NCI-H1436 treated with DMSO at 0.1 percent for 48 hours (cell line): ENCODE measurements around the gene CACNB2.
"Not testable (repeated sequence)": the region's sequence is repeated elsewhere in the genome, so short reads cannot be mapped to it uniquely, and the experiment has no call there.

ENCODE experiments used
- DNase-seq: peaks from one replicate; lab custom pipeline; 2025; lab: John Stamatoyannopoulos, UW

CACNB2 gene

GRCh38 chr10:18570386-18570785 lies 430.2 kb downstream of the CACNB2 start:
- DNase-seq: not testable (repeated sequence)

DNA sequence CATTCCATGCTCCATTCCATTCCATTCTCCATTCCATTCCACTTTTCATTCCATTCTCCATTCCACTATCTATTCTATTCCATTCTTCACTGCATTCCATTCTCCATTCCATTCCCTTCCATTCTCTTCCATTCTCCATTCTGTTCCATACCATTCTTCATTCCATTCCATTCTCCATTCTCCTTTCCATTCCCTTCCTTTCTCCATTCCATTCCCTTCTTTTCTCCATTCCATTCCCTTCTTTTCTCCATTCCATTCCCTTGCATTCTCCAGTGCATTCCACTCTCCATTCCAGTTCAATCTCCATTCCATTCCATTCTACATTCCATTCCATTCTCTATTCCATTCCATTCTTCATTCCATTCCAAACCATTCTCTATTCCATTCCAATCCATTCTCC lies 430.9 kb downstream of the CACNB2 start:
- DNase-seq: no peak

DNA sequence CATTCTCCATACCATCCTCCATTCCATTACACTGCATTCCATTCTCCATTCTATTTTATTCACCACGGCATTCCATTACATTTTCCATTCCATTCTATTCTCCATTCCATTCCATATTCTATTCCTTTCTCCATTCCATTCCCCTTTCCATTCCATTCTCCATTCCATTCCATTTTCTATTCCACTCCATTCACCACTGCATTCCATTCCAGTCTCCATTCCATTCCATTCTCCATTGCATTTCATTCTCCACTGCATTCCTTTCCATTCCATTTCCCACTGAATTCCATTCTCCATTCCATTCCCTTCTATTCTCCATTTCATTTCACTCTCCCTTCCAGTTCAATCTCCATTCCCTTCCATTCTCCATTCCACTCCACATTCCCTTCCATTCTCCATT lies 431.6 kb downstream of the CACNB2 start:
- no peak for DNase-seq

- DNase-seq: no peak
Observed at GRCh38 chr10:18572959-18573561, 432.8 kb downstream of the CACNB2 start.

GRCh38 chr10:18576586-18576985 lies 436.4 kb downstream of the CACNB2 start:
- no peak for DNase-seq

DNA sequence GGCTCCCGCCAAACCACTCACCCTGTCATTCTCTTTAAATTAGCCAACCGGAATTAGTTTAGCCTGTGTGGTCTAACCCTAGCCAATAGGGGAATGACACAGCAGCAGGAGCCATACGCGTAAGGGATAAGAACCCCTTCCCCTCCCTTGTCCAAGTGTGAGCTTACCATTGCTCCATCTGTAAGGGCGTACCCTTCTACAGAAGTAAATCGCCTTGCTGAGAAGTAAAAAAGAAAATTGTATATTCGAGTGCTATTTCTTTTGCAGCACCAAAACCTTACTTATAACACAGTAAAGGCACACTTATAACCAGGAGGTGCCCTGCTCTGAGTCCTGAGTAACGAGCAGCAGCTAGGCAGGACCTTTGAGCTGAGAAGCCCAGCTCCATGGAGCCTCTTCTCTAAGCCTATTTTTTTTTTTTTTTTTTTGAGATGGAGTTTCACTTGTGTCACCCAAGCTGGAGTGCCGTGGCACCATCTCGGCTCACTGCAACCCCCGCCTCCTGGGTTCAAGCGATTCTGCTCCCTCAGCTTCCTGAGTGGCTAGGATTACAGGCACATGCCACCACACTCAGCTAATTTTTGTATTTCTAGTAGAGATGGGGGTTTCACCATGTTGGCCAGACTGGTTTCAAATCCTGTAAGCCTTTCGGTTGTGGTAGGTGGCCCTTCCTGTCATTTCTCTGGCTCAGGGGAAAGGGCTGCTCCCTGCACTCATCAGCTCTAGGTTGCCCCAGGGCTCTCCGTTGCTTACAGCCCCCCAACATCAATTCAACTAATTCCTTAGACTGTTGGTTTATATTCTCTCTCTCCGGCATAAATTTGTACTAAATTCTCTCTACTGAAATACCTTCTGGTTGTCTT lies 437.8 kb downstream of the CACNB2 start:
- DNase-seq: no peak

DNA sequence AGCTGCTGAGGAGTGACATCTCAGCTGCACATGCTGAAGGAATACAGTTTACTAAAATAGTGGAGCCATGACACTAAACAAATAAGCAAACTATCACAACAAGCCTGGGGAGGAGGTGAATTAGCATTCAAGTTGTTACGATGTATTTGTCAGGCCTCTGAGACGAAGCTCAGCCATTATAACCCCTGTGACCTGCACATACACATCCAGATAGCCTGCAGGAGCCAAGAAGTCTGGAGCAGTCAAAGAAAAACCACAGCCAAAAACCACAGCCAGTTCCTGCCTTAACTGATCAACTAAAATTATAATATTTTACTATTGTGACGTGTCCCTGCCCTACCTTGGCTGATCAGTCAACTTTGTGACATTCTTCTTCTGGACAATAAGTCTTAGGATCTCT lies 442.6 kb downstream of the CACNB2 start:
- no peak for DNase-seq

- no peak for DNase-seq
Observed at GRCh38 chr10:18583575-18584270, 443.5 kb downstream of the CACNB2 start.

DNA sequence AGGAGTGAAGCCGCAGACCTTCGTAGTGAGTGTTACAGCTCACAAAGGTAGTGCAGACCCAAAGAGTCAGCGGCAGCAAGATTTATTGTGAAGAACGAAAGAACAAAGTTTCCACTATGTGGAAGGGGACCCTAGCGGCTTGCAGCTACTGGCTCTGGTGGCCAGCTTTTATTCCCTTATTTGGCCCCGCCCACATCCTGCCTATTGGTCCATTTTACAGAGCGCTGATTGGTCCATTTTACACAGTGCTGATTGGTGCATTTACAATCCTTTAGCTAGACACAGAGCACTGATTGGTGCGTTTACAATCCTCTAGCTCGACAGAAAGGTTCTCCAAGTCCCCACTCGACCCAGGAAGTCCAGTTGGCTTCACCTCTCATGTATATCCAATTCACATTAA lies 446.4 kb downstream of the CACNB2 start:
- DNase-seq: not testable (repeated sequence)

GRCh38 chr10:18591141-18591540 lies 450.9 kb downstream of the CACNB2 start:
- not testable (repeated sequence) for DNase-seq
